ENCODE results near the gene MXRA5. TPM values are rescaled to one million over a fixed set of nuclear protein-coding genes. Genes with fewer than 3 reads are reported as not detected.
"Not testable (repeated sequence)": the region's sequence is repeated elsewhere in the genome, so short reads cannot be mapped to it uniquely, and the experiment has no call there.

MXRA5 gene
- total and polyA plus RNA-seq, 3 experiments from 2014 or later = not detected

GRCh38 chrX:3273668-3274067, 72.8 kb downstream of the MXRA5 start:
- H3K9me3 ChIP-seq (ENCODE audit: low read length); H3K4me3 Mint-ChIP-seq; H3K27me3 Mint-ChIP-seq; H3K27ac ChIP-seq (ENCODE audit: low read depth, low read length); H3K36me3 Mint-ChIP-seq; H3K36me3 ChIP-seq (ENCODE audit: insufficient read depth, low read length); H3K27me3 ChIP-seq (ENCODE audit: insufficient read depth, low read length, poor library complexity, severe bottlenecking); POLR2A ChIA-PET; H3K27ac Mint-ChIP-seq; H3K4me3 ChIP-seq (ENCODE audit: low read length); DNase-seq; H3K4me1 Mint-ChIP-seq; CTCF ChIA-PET; H3K4me1 ChIP-seq (ENCODE audit: insufficient read depth, low read length): not testable (repeated sequence)
- H3K9me3 Mint-ChIP-seq = peaks cover 0 to 20% (median 16%) of the 10 kb centered on the region in 5 donors

GRCh38 chrX:3271834-3272186, 74.6 kb downstream of the MXRA5 start:
- Mint-ChIP-seq H3K4me3 (no peak overlapping the region), H3K27me3 (no peaks in the 10 kb centered on the region), H3K9me3 (peaks cover 0 to 19% (median 10%) of the 10 kb centered on the region in 5 donors), H3K36me3 (no peaks in the 10 kb centered on the region), H3K4me1 (no peaks in the 10 kb centered on the region), H3K27ac (no peak overlapping the region)
- ChIA-PET CTCF (no interaction called here), POLR2A (no interaction called here)
- no peaks in the 10 kb centered on the region for H3K36me3 ChIP-seq (ENCODE audit: insufficient read depth, low read length)
- no peaks in the 10 kb centered on the region for H3K27me3 ChIP-seq (ENCODE audit: insufficient read depth, low read length, poor library complexity, severe bottlenecking)
- no peaks in the 10 kb centered on the region for H3K9me3 ChIP-seq (ENCODE audit: low read length)
- H3K4me3 ChIP-seq (ENCODE audit: low read length) = no peak overlapping the region
- H3K27ac ChIP-seq (ENCODE audit: low read depth, low read length) = no peak overlapping the region
- H3K4me1 ChIP-seq (ENCODE audit: insufficient read depth, low read length) = no peaks in the 10 kb centered on the region
- no peak for DNase-seq

- CTCF ChIA-PET = no interaction called here
- Histone ChIP-seq H3K9me3 (ENCODE audit: low read length) (no peaks in the 10 kb centered on the region), H3K27me3 (ENCODE audit: insufficient read depth, low read length, poor library complexity, severe bottlenecking) (no peaks in the 10 kb centered on the region), H3K4me1 (ENCODE audit: insufficient read depth, low read length) (no peaks in the 10 kb centered on the region), H3K4me3 (ENCODE audit: low read length) (no peak overlapping the region), H3K36me3 (ENCODE audit: insufficient read depth, low read length) (no peaks in the 10 kb centered on the region), H3K27ac (ENCODE audit: low read depth, low read length) (no peak overlapping the region)
- DNase-seq = no peak
- Mint-ChIP-seq H3K9me3 (peaks cover 0 to 14% (median 10%) of the 10 kb centered on the region in 5 donors), H3K27ac (no peak overlapping the region), H3K27me3 (no peaks in the 10 kb centered on the region), H3K4me3 (no peak overlapping the region), H3K36me3 (no peaks in the 10 kb centered on the region), H3K4me1 (no peaks in the 10 kb centered on the region)
- POLR2A ChIA-PET = no interaction called here
These were observed 75.1 kb downstream of the MXRA5 start for GRCh38 chrX:3271183-3271833.

GRCh38 chrX:3268829-3269228, 77.6 kb downstream of the MXRA5 start:
- no peaks in the 10 kb centered on the region for H3K36me3 Mint-ChIP-seq
- H3K4me3 Mint-ChIP-seq = no peak overlapping the region
- H3K27me3 Mint-ChIP-seq = peaks cover 0 to 3% of the 10 kb centered on the region in 2 donors
- Histone ChIP-seq H3K9me3 (ENCODE audit: low read length) (no peaks in the 10 kb centered on the region), H3K27me3 (ENCODE audit: insufficient read depth, low read length, poor library complexity, severe bottlenecking) (no peaks in the 10 kb centered on the region), H3K27ac (ENCODE audit: low read depth, low read length) (no peak overlapping the region), H3K4me1 (ENCODE audit: insufficient read depth, low read length) (no peaks in the 10 kb centered on the region), H3K4me3 (ENCODE audit: low read length) (no peak overlapping the region), H3K36me3 (ENCODE audit: insufficient read depth, low read length) (no peaks in the 10 kb centered on the region)
- peaks cover 0 to 14% (median 8%) of the 10 kb centered on the region in 5 donors for H3K9me3 Mint-ChIP-seq
- CTCF ChIA-PET = no interaction called here
- DNase-seq = no peak
- no peak overlapping the region for H3K27ac Mint-ChIP-seq
- no peaks in the 10 kb centered on the region for H3K4me1 Mint-ChIP-seq
- POLR2A ChIA-PET = no interaction called here

GRCh38 chrX:3263681-3264126, 82.7 kb downstream of the MXRA5 start:
- Histone ChIP-seq H3K4me1 (ENCODE audit: insufficient read depth, low read length) (no peaks in the 10 kb centered on the region), H3K27me3 (ENCODE audit: insufficient read depth, low read length, poor library complexity, severe bottlenecking) (no peaks in the 10 kb centered on the region), H3K36me3 (ENCODE audit: insufficient read depth, low read length) (no peaks in the 10 kb centered on the region), H3K27ac (ENCODE audit: low read depth, low read length) (no peak overlapping the region), H3K4me3 (ENCODE audit: low read length) (no peak overlapping the region), H3K9me3 (ENCODE audit: low read length) (no peaks in the 10 kb centered on the region)
- CTCF ChIA-PET = no interaction called here
- Mint-ChIP-seq H3K27me3 (peaks cover 0 to 6% of the 10 kb centered on the region in 2 donors), H3K9me3 (peaks cover 0 to 33% (median 23%) of the 10 kb centered on the region in 5 donors), H3K4me3 (no peak overlapping the region), H3K36me3 (no peaks in the 10 kb centered on the region), H3K4me1 (no peaks in the 10 kb centered on the region), H3K27ac (peak overlapping the region in 1 of 8 donors; percentile 83)
- POLR2A ChIA-PET = no interaction called here
- no peak for DNase-seq

GRCh38 chrX:3262901-3263300, 83.6 kb downstream of the MXRA5 start:
- Histone ChIP-seq H3K4me1 (ENCODE audit: insufficient read depth, low read length) (no peaks in the 10 kb centered on the region), H3K27me3 (ENCODE audit: insufficient read depth, low read length, poor library complexity, severe bottlenecking) (no peaks in the 10 kb centered on the region), H3K4me3 (ENCODE audit: low read length) (no peak overlapping the region), H3K27ac (ENCODE audit: low read depth, low read length) (no peak overlapping the region), H3K9me3 (ENCODE audit: low read length) (no peaks in the 10 kb centered on the region), H3K36me3 (ENCODE audit: insufficient read depth, low read length) (no peaks in the 10 kb centered on the region)
- Mint-ChIP-seq H3K27ac (no peak overlapping the region), H3K27me3 (peaks cover 0 to 6% of the 10 kb centered on the region in 2 donors), H3K36me3 (no peaks in the 10 kb centered on the region), H3K4me1 (no peaks in the 10 kb centered on the region), H3K4me3 (no peak overlapping the region), H3K9me3 (peaks cover 0 to 33% (median 23%) of the 10 kb centered on the region in 5 donors)
- ChIA-PET CTCF (no interaction called here), POLR2A (no interaction called here)
- DNase-seq = no peak

Data from CD8-positive, alpha-beta memory T cell (primary cell).